HG02571 (cell line): ENCODE results near the gene ETV7.

Source experiments
- ATAC-seq: cut with Tn5 transposase; IDR thresholded peaks from one replicate; pipeline ENCODE4 v1.9.1; 2021; ENCODE audit warnings: mild to moderate bottlenecking, moderate library complexity; ENCODE audit not compliant: unreplicated experiment

The ETV7 gene

GRCh38 chr6:36384095-36384494 is 3.4 kb downstream of the ETV7 start:
- no peak for ATAC-seq

DNA sequence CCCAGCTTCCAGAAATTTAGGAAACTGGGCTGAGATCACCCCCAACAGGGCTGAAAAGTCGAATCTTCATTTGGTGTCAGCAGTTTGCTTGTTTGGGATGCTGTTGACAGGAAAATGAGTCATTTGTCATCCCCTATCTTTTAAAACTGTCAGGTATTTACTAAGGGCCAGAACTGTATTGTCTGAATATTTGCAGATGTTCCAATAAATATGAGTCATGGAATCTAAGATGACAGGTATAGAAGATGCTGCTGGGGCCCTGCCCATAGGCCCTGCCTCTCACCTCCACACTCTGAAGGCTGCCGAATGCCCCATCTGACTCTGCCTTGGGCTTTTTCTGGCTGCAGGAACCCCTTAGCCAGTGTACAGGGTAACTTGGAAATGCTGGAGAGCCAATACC is 3.9 kb downstream of the ETV7 start:
- no peak for ATAC-seq

DNA sequence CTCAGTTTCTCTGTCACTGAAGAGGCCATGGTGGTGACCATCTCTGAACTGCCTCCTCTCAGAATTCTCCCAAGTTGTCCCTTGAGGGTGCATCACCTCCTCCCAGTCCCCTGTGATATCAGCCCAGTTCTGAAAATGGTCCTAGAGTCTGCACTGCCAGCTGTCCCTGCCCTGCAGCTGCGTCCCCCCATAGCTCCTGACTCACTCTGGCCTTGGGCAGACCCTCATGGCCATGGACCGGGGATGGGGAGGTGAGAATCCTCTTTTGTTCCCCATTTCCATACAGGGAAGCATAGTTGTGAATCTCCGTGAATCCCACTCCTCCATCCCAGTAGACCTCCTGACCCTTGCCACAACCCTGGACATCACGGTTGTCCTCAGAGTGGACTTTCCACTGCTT is 4.5 kb downstream of the ETV7 start:
- ATAC-seq = no peak

DNA sequence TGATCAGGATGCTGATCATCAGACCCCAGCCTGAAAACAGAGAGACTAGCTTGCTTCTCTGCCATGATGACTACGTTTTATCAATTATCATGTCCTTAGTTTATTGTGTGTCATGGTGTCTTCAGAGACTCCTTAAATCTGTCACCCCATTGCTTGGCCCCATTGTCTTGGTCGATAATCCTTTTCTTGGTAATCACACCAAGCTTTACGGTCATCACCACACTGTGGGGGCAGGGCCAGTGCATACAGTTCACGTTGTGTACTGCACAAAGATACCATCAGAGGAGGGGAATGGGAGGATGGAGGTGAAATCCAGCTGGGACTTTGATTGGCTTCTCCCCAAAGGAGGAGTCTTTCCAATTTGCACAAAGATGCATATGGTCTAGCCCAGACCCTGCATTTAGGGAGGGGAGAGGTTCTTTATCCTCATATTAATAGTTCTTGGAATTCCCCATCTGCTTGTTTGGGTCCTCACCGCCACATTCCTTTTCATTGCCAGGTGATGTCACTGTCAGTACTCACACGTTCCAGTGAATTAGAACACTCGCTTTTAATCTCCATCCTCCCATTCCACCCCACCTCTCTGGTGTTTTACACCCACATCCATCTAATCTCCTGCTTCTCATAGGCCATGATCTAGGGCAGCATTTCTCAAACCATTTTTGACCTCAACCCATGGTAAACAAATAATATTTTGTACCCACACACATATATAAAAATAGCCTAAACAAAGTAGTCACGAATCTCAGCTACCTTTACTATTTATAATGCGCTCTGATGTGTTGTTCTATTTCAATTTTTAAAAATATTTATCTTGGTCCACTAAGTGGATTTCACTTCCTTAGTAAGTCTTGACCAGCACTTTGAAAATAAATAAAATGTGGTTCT is 5.7 kb downstream of the ETV7 start:
- ATAC-seq = no peak

- no peak for ATAC-seq
Observed at GRCh38 chr6:36380166-36380565, 7.3 kb downstream of the ETV7 start.

- ATAC-seq = no peak
Observed at GRCh38 chr6:36378936-36379335, 8.5 kb downstream of the ETV7 start.

- no peak for ATAC-seq
Observed at GRCh38 chr6:36378243-36378920, 9.1 kb downstream of the ETV7 start.

DNA sequence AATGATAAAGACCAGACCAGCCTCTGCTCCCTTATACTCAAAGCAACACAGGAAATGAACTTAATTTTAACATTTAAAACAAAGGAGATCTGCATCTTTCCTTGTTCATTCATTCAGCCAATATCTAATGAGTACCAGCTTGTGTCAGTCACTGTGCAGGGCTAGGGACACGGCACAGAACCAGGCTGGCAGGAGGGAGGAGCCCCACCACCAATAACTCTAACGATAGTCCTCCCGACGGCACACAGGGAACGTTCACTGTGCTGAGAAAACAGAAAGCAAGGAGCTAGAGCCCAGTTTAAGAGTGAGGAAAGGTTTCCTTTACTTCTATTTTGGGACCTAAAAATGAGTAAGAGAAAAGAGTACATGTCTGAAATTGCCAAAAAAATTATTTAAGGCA is 9.9 kb downstream of the ETV7 start:
- no peak for ATAC-seq

- no peak for ATAC-seq
Observed at GRCh38 chr6:36376742-36377141, 10.7 kb downstream of the ETV7 start.

DNA sequence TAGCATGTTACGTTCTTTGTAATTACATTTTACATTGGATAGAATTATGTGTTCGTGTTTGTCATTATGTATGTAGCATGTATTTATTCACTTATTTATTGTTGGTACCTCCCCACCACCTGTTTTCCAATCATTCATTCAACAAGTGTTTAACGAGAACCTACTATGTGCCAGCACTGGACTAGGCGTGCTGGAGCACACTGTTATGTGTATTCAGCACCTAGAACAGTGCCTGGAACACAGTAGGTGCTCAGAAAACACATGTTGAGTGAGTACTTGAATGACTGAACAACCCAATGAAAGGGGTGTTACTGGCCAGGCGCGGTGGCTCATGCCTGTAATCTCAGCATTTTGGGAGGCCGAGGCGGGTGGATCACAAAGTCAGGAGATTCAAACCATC is 11.3 kb downstream of the ETV7 start:
- no peak for ATAC-seq

DNA sequence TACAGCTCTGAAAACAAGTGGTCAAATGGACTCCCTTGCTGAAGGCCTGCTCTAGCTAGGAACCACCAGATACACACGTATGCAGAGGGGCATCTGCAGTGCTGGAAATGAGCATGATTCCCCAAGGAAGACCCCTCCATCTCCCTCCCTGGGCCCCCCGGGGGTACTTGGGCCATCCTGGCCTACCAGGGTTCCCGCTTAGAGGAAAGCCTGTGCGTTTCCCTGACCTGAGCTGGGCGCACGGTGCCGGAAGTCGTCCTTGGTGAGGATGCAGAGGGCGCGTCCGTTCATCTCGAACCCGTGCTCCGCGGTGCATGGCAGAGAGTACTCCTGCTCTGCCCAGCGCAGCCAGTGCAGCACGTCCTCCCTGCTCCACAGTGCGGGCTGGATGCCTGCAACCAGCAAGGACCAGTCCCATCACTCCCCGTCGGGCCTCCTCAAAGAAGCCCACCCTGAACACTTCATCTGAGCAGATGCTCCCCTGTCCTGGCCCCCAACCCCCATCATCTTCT is 11.8 kb downstream of the ETV7 start:
- ATAC-seq = no peak

DNA sequence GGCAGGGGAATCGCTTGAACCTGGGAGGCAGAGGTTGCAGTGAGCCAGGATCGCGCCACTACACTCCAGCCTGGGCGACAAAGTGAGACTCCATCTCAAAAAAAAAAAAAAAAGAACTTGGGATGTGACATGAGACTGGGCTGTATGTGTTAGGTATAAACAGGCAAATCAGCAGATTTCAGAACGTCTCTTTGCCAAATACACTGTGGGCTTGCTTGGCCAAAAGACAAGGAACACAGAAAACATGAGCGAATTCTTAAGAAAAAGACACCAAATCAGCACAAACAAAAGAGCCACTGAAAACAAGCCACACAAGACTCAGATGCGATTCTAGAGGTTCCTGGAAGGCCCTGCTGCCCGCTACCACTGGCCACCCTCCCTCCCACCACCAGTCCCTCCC is 12.5 kb downstream of the ETV7 start:
- no peak for ATAC-seq

- ATAC-seq = no peak
Observed at GRCh38 chr6:36374194-36374593, 13.3 kb downstream of the ETV7 start.

DNA sequence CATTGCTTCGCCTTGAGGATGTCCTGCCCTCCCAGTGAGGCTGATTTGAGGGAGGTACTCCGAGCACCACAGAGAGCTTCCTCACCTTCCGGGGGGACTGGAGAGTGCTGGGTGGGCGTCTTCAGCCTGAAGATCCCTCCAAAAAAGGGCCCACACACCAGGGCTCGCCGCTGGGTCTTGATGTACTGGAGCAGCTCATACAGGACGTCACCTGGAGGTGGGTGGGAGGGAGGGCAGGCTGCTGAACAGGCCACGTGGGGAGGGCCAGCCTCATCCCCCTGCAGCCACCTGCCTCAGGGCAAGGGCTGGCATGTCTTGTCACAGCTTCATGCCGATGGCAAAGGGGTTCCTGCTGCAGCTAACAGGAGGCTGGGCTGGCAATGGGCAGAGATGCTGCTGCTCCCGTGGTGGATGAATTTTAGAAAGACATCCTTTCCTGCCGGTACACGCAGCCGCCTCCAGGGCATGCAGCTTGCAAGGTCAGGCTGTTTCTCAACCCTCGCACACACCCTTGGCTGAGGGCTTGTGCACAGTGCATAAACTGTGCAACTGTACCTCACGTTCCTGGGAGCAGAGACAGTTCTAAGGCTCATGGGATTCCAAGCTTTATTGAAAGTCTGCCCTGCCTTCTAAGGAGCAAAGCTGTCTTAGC is 14.0 kb downstream of the ETV7 start:
- no peak for ATAC-seq

GRCh38 chr6:36372088-36372487 is 15.4 kb downstream of the ETV7 start:
- ATAC-seq = no peak

GRCh38 chr6:36371211-36371610 is 16.3 kb downstream of the ETV7 start:
- ATAC-seq = no peak

DNA sequence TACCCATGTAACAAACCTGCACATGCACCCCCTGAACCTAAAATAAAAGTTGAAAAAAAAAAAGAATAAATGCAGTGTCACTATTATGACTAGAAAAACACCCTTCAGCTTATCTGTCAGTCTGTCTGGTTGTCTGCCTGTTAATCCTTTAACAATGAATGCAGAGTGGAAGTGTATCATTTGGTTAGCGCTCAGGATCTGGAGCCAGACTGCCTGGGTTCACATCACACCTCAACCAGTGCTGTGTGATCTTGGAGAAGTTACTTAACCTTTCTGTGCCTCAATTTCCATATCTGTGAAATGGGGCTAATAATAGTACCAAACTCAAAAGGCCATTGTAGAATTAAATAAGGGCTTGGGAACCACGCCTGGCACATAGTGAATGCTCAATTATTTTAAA is 16.8 kb downstream of the ETV7 start:
- no peak for ATAC-seq

DNA sequence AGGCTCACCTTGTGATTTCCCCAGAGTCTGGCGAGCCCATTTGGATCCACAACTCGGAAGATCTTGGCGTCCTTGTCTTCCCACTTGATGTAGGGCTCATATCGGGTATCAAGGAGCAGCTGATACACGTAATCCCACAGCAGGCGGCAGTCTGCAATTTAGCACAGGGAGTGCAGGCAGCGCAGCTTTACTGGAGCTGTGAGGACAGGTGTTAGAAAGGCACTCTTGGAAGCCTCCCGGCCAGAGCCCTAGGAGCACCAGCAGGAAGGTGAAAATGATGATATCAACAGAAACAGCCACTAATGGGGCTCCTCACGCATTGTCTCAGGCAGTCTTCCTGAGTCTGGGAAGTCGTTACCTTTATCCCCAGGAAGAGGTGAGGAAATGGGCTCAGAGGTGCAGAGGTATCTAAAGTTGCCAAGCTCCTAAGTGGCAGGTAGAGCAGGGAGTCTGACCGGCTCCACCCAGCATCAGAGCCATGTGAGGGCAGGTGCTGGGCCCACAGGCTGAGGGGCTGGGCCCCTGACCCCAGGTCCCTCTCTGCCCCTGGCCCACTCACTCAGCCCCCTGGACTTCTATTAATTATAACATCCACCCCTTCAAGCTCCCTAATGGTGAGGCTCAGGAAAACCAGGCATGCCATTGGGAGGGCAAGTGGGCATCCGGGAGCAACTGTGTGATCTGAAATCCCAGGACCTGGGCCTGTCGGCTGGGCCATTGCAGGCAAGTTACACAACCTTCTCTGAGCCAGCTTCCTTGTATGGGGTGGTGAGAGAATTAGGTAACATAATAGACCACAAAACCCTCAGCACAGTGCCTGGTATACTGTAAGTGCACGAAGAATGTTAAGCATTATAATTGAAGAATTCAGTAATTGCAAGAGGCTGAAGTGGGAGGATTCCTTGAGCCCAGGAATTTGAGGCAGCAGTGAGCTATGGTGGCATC is 18.3 kb downstream of the ETV7 start:
- no peak for ATAC-seq

DNA sequence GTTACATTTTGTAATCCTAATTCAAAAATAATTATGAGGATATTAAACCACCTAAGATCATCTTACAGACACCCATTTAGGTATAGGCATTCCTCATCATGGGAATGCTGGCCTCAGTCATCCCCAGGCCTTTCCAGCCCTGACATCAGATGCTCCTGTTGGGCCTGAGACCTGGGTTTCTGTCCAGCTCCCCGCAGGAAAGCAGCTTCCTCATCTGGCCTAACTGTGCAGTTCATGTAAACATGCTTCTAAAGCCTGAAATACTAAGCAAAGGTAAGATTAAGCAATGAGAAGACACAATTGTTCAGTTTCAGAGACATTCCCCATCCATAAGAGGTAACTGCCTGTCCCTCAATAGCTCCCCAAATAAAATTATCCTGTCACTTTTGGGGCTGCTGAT is 19.0 kb downstream of the ETV7 start:
- no peak for ATAC-seq

DNA sequence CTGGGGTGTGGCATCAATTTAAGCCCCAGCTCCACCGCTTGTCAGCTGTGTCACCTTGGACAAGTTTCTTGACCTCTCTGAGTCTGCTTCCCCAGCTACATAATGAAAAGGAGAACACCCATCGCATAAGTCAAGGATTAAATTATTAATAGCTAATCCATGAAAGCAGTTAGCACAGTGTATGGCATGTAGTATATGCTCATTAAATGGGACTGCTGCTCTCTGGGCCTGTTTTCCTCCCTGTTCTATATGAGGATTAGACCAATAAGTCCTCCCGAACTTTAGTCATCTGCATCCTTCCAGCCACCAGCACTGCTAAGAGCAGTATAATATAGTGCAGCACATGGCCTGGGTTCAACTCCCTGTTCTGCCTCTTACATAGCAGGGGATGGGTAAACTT is 19.7 kb downstream of the ETV7 start:
- no peak for ATAC-seq
